NT2/D1 (cell line): ENCODE measurements around the gene CFAP58.
A peak's percentile ranks its signal among the peaks of the same experiment; 100 is the strongest.

ENCODE experiments used
- DNase-seq: peaks from one replicate; pipeline ENCODE4 v3.0.0-alpha.2; 2011; ENCODE audit warnings: low read depth, low spot score
- H3K27me3 ChIP-seq: 2 replicates; pipeline ENCODE4 v1.6.0; 2011; ENCODE audit warnings: mild to moderate bottlenecking; ENCODE audit not compliant: insufficient read length, insufficient read depth
- H3K36me3 ChIP-seq: 2 replicates; pipeline ENCODE4 v1.6.1; 2011; ENCODE audit warnings: mild to moderate bottlenecking, low read length, mixed read lengths; ENCODE audit not compliant: insufficient read depth, insufficient read length
- H3K4me1 ChIP-seq: 2 replicates; pipeline ENCODE4 v1.5.1; 2011; ENCODE audit not compliant: insufficient read depth, insufficient read length
- H3K4me3 ChIP-seq: 2 replicates; pipeline ENCODE4 v1.5.1; 2011; ENCODE audit warnings: low read depth; ENCODE audit not compliant: insufficient read length
- H3K9ac ChIP-seq: 2 replicates; pipeline ENCODE4 v1.6.0; 2011; ENCODE audit warnings: low read depth; ENCODE audit not compliant: insufficient read length
- H3K9me3 ChIP-seq: 2 replicates; pipeline ENCODE4 v1.5.1; 2011; ENCODE audit warnings: mild to moderate bottlenecking, low read length; ENCODE audit not compliant: insufficient read depth
- SUZ12 ChIP-seq: IDR thresholded peaks from 2 replicates; pipeline ENCODE4 v1.6.1; 2011; ENCODE audit not compliant: insufficient read length, insufficient read depth; ENCODE audit errors: extremely low read depth
- YY1 ChIP-seq: IDR thresholded peaks from 2 replicates; pipeline ENCODE4 v1.6.1; 2011; ENCODE audit not compliant: insufficient read length, insufficient read depth
- ZNF274 ChIP-seq: IDR thresholded peaks from 2 replicates; pipeline ENCODE4 v1.6.1; 2011; ENCODE audit warnings: mild to moderate bottlenecking, low read depth, low read length

The CFAP58 gene

GRCh38 chr10:104333032-104333727 is 20.5 kb upstream of the CFAP58 start:
- Histone ChIP-seq H3K36me3 (peaks cover 16% of the 10 kb centered on the region), H3K27me3 (no peaks in the 10 kb centered on the region), H3K9ac (no peak overlapping the region), H3K4me3 (no peak overlapping the region), H3K4me1 (peaks cover 17% of the 10 kb centered on the region), H3K9me3 (no peaks in the 10 kb centered on the region)
- no peak for TF ChIP-seq ZNF274
- TF ChIP-seq YY1 = no peak
- TF ChIP-seq SUZ12 = no peak
- no peak for DNase-seq

DNA sequence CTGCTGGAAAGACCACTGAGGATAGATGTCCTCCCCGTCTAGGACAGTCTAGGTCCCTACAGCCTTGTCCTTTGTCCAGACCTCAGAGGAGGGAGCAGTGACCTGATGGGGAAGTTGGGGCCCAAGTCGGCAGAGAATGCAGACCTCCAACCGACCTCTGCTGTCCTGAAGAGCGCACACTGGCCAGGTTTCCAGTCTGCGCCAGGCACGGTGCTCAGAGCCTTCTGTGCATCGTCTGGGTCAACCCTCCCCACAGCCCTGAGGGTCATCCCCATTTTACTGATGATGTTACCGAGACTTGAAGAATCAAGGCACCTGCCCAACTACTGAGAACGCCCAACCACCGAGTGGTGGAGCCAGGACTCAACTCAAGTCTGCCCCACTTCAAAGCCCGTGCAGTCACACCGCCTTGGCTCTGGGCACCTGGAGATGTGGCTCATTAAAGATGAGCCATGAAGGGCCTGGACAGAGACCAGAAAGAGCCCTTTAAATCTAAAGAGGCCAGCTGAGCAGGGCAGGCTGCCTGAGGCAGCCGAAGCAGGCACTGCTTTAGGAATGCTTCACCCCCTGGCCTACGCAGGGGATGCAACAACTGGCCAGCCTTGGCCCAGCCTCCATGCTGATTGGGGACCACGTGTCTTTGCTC is 19.8 kb upstream of the CFAP58 start:
- TF ChIP-seq SUZ12 (no peak), YY1 (no peak), ZNF274 (no peak)
- peaks cover 16% of the 10 kb centered on the region for H3K36me3 ChIP-seq
- H3K27me3 ChIP-seq = no peaks in the 10 kb centered on the region
- H3K4me3 ChIP-seq = no peak overlapping the region
- no peak for DNase-seq
- H3K4me1 ChIP-seq = peaks cover 17% of the 10 kb centered on the region
- no peaks in the 10 kb centered on the region for H3K9me3 ChIP-seq
- H3K9ac ChIP-seq = no peak overlapping the region

DNA sequence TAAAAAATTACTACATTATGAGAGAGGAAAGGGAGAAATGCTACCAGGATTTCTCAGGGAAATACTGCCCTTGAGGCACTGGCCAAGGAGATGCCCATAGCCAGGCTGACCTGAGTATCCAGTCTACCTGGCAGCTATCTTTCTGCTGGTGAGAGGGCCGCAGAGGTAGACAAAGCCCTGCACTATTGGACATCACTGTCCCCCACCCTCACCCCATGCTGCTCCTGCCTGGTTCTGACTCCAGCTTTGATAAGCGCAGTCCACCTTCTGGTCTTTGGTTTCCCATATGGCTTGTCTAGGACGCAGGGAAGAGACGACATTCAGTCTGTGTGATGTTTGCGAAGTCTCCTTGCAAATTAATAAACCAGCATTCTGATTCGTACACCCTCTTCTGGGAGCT is 19.1 kb upstream of the CFAP58 start:
- TF ChIP-seq YY1 (no peak), SUZ12 (no peak), ZNF274 (no peak)
- no peak overlapping the region for H3K9ac ChIP-seq
- H3K9me3 ChIP-seq = no peaks in the 10 kb centered on the region
- H3K36me3 ChIP-seq = peaks cover 16% of the 10 kb centered on the region
- no peak for DNase-seq
- H3K4me3 ChIP-seq = no peak overlapping the region
- H3K27me3 ChIP-seq = peaks cover 7% of the 10 kb centered on the region
- peaks cover 18% of the 10 kb centered on the region for H3K4me1 ChIP-seq

DNA sequence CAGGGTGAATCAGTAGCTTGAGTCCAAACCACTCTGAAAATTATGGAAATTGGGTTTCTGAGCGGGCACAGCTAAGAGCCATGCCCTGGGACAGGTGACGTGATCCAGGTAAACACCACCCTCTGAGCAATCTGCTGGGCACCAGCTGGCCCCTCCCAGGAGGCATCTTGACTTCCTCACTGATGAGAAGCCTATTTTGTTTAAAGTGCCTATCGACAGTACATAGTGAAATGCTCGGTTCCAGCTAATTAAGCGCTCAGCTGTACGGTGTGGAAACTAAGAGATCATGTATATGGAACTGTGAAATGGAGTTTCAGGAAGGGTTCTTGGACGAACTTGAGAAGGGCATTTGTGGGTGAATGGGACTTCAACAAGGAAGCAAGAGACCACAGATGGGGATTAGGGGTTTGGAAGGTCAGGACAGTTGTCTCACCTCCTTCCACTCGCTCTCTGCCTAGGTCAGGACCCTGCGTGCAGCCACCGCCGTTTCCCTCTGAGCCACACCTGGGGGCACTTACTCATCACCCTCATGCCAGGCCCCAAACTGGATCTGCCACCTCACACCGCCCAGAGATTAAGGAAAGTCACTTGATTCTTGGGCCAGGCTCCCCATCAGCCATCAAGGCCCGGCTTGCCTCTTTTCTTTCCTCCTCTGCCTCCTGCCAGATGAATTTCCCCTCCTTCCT is 18.5 kb upstream of the CFAP58 start:
- no peak overlapping the region for H3K9ac ChIP-seq
- H3K9me3 ChIP-seq = no peaks in the 10 kb centered on the region
- no peak overlapping the region for H3K4me3 ChIP-seq
- TF ChIP-seq YY1 = no peak
- TF ChIP-seq SUZ12 = no peak
- no peak for TF ChIP-seq ZNF274
- no peak for DNase-seq
- peaks cover 12% of the 10 kb centered on the region for H3K27me3 ChIP-seq
- peaks cover 16% of the 10 kb centered on the region for H3K36me3 ChIP-seq
- peaks cover 12% of the 10 kb centered on the region for H3K4me1 ChIP-seq

- DNase-seq = no peak
- peaks cover 17% of the 10 kb centered on the region for H3K27me3 ChIP-seq
- TF ChIP-seq SUZ12 (no peak), YY1 (no peak), ZNF274 (no peak)
- H3K36me3 ChIP-seq = peaks cover 16% of the 10 kb centered on the region
- peaks cover 9% of the 10 kb centered on the region for H3K4me1 ChIP-seq
- H3K4me3 ChIP-seq = peak overlapping the region; percentile 75
- no peaks in the 10 kb centered on the region for H3K9me3 ChIP-seq
- peak overlapping the region; percentile 65 for H3K9ac ChIP-seq
Observed at GRCh38 chr10:104336821-104337467, 16.7 kb upstream of the CFAP58 start.

DNA sequence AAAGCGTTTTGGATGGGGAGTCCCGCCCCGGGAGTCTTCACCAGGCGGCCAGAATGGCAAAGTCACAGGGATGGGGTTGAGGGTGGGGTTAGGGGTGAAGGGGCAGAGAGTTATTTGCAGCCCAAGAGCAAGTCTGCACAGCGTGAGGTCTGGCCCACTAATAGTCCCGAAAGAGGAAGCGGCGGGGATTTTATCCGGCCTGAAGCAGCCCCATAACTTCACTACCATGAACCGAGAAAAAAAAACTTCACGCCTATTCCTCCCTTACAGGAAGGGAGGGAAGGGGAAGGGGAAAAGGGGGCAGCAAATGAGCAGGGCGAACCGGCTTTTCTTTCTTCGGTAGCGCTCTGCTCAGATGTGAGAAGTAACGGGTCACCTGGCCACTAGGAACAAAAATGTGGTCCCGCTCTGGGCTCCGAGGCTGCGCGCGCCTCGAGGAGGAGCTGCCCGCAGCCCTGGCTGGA is 16.1 kb upstream of the CFAP58 start:
- Histone ChIP-seq H3K27me3 (peaks cover 17% of the 10 kb centered on the region), H3K36me3 (peaks cover 16% of the 10 kb centered on the region), H3K9me3 (no peaks in the 10 kb centered on the region), H3K4me3 (peak overlapping the region; percentile 75), H3K4me1 (peaks cover 9% of the 10 kb centered on the region), H3K9ac (peak overlapping the region; percentile 79)
- no peak for DNase-seq
- TF ChIP-seq SUZ12 (no peak), YY1 (no peak), ZNF274 (no peak)
